Measurements from ENCODE around the gene HNRNPU. TPM values are rescaled to one million over a fixed set of nuclear protein-coding genes. Genes with fewer than 3 reads are reported as not detected.
"Not testable (repeated sequence)": the region's sequence is repeated elsewhere in the genome, so short reads cannot be mapped to it uniquely, and the experiment has no call there.

HNRNPU gene
- polyA plus RNA-seq, 12 donors = 331 to 622 (median 402) TPM

GRCh38 chr1:244843148-244843978 lies 21.0 kb downstream of the HNRNPU start:
- no peak for DNase-seq

DNA sequence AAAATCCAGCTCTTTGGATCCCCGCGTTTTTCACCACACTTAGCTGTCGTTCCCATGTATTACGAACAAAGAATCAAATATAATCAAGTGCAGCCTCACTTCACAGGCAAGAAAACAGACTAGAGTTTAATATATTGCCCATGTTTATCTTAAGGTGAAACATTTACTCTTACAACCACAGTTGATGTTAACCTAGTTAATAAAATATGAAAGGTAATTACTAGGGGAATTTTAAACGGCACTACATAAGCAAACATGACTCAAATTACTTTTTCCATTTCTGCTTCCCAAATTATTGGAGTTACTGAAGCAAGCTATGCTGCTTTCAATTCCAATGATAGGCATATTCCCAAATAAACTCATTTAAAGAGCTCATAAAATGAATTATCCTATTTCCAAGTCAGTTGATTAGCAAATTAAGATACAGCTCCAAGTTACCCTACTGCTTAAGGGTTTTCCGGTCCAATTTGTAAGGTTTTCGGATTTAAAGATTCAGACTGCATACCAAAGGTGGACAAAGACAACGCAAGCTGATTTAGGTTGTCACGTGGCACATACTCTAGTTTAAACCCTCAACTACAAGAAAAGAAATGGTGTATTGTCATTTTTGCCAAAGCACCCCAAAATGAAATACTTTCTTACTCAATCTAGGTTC lies 22.9 kb downstream of the HNRNPU start:
- no peak for DNase-seq

- DNase-seq = no peak
These were observed 24.0 kb downstream of the HNRNPU start for GRCh38 chr1:244840219-244840794.

DNA sequence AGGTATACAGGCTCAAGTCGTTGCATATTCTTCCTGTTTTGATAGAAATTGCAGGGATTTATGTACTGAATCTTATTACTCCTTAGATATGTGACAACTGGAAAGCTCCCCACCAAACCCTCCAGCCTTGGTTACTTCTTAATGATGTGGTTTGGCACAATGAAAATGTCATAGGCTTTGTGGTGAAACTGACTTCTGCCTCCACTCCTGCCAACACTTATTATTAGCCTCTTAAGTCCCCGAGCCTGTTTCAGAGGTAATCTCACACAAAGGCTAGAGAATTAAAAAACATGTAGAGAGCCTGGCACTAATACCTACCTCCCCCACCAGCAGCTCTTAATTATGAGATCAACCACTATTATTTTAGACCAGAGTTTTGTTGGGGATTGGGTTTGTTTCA lies 24.7 kb downstream of the HNRNPU start:
- no peak for DNase-seq

DNA sequence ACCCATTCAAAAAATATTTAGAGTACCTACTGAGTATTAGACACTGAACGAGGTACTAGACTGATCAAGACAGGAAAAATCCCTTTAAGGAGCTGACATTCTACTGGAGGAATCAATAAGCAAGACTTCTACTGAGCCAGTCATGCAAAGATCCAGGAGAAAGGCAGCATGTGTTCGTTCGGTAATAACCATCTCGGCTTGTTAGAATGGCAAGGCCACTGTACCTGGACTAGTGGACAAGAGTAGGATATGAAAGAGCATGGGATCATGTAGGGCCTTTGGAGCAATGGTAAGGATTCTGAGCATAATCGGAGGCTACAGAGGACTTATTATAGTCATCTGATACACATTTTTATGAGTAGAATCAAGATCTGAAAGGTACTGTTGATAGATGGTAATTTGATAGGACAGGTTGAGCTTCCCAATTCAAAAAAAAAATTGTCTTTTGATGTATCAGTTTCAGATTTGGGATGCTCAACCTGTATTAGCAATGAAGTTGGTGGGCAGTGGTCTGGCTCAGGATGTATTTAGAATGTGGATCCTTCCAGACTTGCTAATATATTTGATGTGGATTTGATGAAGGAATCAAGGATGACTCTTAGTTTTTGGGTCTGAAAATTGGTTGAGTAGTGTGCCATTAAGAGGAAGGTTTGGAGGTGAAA lies 26.6 kb downstream of the HNRNPU start:
- DNase-seq = no peak

DNA sequence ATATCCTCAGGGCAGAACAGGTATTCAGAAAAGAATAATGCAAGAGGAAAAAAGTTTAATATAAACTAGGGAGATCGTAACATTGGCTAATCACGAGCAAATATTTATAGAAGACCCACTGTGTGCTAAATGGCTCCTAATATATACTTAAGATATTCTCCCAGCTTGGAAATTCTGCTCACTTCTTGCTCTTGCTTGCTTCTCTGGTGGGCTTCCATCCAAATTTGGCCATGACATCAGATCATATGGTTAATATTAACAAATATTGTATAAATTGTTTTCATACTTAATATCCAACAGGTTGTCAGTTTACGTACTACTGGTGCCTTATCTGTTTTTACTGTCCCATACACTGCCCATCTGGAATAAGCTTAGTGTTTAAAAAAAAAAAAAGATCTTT lies 27.8 kb downstream of the HNRNPU start:
- DNase-seq = peak; percentile 35

GRCh38 chr1:244836135-244836521 lies 28.2 kb downstream of the HNRNPU start:
- peak; percentile 44 for DNase-seq

DNA sequence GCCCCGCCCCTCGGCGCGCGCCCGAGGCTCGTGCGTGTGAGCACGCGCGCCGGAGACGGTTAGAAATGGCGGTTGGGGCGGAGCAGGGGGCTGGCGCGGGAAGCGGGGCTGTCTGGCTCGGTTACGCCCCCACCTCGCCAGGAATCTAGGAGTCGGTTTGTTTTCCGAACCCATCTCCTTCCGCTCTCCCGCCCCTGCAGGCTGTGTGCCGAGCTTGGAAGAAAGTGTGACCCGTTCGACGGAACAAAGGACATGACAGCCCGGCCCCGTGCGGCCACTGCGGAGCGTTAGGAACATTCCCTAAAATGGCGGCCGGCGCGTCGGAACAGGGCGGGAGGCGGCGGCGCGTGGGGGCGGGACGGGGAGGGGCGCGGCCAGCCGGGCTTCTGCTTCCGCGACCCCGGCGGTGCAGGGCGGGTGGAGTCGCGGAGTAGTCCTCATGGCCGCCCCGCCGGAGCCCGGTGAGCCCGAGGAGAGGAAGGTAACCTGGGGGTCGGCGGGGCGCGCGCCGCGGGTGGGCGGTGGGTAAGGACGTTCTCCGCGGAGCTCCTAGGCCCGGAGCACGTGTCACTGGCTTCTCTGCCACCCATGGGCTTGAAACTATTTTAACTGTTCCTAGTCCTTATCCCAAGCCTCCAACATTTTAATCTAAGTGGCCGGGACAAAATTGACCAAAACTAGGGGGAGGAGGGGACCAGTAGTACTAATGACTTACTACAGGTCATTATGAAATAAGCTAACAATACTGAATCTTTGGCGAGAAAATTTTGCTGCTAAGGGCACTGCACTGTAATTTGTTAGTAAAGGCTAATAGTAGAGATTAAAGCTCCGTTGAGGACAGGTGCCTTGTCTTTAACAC lies 28.8 kb downstream of the HNRNPU start, which contains the start of gene COX20:
Gene COX20 (plus strand): TSS at position 383 of the 859 bp plus-strand sequence. CDS start 57 bp downstream, at position 440.
- DNase-seq = peak; percentile 96

- peak; percentile 93 for DNase-seq
These were observed 29.6 kb downstream of the HNRNPU start for GRCh38 chr1:244834543-244835275.

DNA sequence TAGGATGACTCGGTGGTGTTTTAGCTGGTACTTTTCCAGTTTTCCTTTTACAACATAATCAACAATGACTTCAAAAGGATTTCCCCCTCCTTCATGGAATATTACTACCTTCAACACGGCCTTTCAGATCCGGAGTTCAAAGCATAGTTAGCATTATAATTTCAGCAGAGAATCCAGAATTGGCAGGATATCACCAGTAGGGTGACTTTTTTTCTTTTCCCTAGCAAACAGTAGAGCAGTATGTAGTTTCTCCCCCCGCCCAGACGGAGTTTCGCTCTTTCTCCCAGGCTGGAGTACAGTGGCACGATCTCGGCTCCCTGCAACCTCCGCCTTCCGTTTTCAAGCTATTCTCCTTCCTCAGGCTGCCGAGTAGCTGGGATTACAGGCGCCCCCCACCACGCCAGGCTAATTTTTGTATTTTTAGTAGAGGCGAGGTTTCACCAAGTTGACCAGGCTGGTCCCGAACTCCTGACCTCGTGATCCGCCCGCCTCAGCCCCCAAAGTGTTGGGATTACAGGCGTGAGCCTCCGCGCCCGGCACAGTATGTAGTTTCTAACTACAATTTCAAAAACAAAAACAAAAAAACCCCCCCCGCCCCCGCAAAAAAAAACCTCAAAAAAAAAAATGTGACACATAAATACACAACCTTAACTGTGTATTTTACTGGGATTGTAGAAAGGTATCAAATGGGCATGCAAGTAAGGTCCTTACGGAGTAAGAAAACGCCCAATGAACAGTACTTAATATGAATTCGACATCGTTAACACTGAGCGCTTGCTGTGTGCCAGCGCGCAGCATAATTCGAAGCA lies 30.4 kb downstream of the HNRNPU start:
- peak; percentile 80 for DNase-seq

DNA sequence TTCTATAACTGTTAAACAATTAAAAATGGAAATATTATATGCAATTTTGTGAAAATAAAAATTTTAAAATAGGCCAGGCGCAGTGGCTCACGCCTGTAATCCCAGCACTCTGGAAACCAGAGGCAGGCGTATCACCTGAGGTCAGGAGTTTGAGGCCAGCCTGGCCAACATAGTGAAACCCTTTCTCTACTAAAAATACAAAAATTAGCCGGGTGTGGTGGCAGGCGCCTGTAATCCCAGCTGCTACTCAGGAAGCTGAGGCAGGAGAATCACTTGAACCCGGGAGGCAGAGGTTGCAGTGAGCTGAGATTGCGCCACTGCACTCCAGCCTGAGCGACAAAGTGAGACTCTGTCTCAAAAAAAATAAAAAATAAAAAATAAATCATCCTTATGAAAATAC lies 31.1 kb downstream of the HNRNPU start:
- not testable (repeated sequence) for DNase-seq

GRCh38 chr1:244830639-244831038 lies 33.7 kb downstream of the HNRNPU start:
- no peak for DNase-seq

GRCh38 chr1:244826712-244827111 lies 37.6 kb downstream of the HNRNPU start:
- DNase-seq = no peak

DNA sequence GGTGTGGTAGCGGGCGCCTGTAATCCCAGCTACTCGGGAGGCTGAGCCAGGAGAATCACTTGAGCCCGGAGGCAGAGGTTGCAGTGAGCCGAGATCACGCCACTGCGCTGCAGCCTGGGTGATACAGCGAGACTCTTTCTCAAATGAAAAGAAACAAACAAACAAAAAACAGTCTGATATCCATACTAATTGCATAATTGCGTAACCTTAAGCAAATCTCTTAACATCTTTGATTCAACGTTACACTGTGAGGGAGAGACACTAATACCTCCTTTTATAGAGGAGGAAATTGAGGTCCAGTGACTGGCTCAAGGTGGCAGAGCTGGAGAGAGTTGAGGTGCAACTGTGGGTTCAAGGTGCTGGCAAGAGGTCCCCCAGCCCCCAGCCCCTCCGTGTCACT lies 41.5 kb downstream of the HNRNPU start:
- no peak for DNase-seq

DNA sequence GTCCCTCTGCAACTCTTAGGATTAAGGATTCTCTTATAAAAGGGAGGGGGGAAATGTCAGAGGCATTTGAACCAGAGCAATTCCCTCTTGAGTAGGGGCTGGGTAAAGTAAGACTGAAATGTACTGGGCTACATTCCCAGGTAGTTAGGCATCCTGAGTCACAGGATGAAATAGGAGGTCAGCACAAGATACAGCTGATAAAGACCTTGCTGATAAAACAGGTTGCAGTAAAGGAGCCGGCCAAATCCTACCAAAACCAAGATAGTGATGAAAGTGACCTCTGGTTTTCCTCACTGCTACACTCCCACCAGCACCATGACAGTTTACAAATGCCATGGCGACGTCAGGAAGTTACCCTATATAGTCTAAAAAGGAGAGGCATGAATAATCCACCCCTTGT lies 43.2 kb downstream of the HNRNPU start:
- DNase-seq = no peak

GRCh38 chr1:244820131-244820530 lies 44.2 kb downstream of the HNRNPU start:
- no peak for DNase-seq

GRCh38 chr1:244817415-244817894 lies 46.9 kb downstream of the HNRNPU start:
- no peak for DNase-seq

GRCh38 chr1:244815600-244816099 lies 48.7 kb downstream of the HNRNPU start:
- no peak for DNase-seq

- no peak for DNase-seq
These were observed 51.0 kb downstream of the HNRNPU start for GRCh38 chr1:244813327-244813726.
